Activated CD8-positive, alpha-beta T cell treated with anti-CD3 and anti-CD28 coated beads for 36 hours (primary cell): Measurements from ENCODE around the gene POLH. TPM values are rescaled to one million over a fixed set of nuclear protein-coding genes. Genes with fewer than 3 reads are reported as not detected.
"Not testable (repeated sequence)": the region's sequence is repeated elsewhere in the genome, so short reads cannot be mapped to it uniquely, and the experiment has no call there.

ENCODE experiments used
- ATAC-seq: fragments of 200-7000 bp; cut with Tn5 transposase; one replicate; pipeline ENCODE4 v1.10.0; 2021; ENCODE audit warnings: mild to moderate bottlenecking, moderate library complexity
- CTCF ChIA-PET: fragments of 350-600 bp; sonication (Branson Sonifier 250); formaldehyde crosslinking; loops from one replicate; lab custom pipeline; 2021; ENCODE audit warnings: antibody characterized with exemption; lab: Charles Lee
- POLR2A ChIA-PET: fragments of 350-600 bp; sonication (Branson Sonifier 250); formaldehyde crosslinking; loops from one replicate; lab custom pipeline; 2021; ENCODE audit warnings: antibody characterized with exemption; lab: Charles Lee
- DNase-seq: peaks from one replicate; pipeline ENCODE4 v3.0.0-alpha.2; 2020
- H3K27ac Mint-ChIP-seq: one replicate; pipeline ENCODE4 v1.8.0; 2021; ENCODE audit warnings: mild to moderate bottlenecking, mixed read lengths
- H3K27me3 Mint-ChIP-seq: one replicate; pipeline ENCODE4 v1.8.0; 2021; ENCODE audit warnings: mixed read lengths
- H3K36me3 Mint-ChIP-seq: one replicate; pipeline ENCODE4 v1.8.0; 2021; ENCODE audit warnings: low read depth, mixed read lengths
- H3K4me1 Mint-ChIP-seq: one replicate; pipeline ENCODE4 v1.8.0; 2021; ENCODE audit warnings: low read depth, mixed read lengths
- H3K4me3 Mint-ChIP-seq: one replicate; pipeline ENCODE4 v1.8.0; 2021; ENCODE audit warnings: mild to moderate bottlenecking, moderate library complexity, mixed read lengths
- H3K9me3 Mint-ChIP-seq: one replicate; pipeline ENCODE4 v1.8.0; 2021; ENCODE audit warnings: mixed read lengths
- intact Hi-C: fragments of 100-400 bp; cut with micrococcal nuclease; formaldehyde crosslinking; loops from one replicate; pipeline ENCODE4 v1.10.0; 2022
- total RNA-seq, 2 experiments: library from RNA; stranded (reverse); gene quantifications; one replicate each; pipeline ENCODE4 v1.2.3, GENCODE V29; 2021
- TF ChIP-seq, protein P1 (sequence below): fragments of 200-600 bp; IDR thresholded peaks from one replicate; pipeline ENCODE4 v1.8.0; 2022; ENCODE audit warnings: antibody characterized with exemption, mild to moderate bottlenecking

POLH gene
- total RNA-seq, 2 experiments from 2014 or later: 37.9 to 42.1 TPM

DNA sequence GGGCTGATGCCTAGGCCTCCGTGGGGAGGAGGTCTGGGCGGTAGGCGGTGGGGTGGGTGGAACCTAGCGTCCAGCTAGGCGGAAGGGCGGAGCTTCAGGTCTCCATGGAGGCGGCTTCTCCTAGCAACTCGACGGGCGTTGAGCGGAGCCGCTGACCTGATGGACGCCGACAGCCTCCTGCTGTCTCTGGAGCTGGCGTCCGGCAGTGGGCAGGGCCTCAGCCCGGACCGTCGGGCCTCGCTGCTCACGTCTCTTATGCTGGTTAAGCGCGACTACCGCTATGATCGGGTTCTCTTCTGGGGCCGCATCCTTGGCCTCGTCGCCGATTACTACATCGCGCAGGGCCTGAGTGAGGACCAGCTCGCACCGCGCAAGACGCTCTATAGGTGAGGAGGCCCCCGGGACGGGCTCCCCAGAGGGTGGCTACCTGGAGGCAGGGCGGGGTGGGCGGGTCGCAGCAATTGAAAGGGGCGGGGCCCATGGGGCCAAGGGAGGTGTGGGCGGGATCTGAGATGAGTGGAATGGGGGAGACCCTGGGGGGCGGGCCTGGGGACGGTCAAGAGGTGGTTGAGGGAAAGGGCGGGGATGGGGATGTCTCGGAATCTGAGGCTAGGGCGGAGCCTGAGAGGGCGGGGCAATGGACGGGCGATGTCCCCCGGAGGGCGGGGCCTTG, 69.1 kb downstream of the POLH start, which contains the start of gene RSPH9:
TSS of gene RSPH9 (plus strand) at position 97 of the 673 bp plus-strand sequence. CDS start at position 160, 63 bp downstream.
- H3K9me3 Mint-ChIP-seq: no peaks in the 10 kb centered on the region
- peak within 1 kb of the TSS; percentile 17 for H3K27ac Mint-ChIP-seq
- POLR2A ChIA-PET: interaction anchor here (0.9 to 4.0 kb wide), 4 partner anchors 9 to 24 kb away, joined by 3 to 15 read pairs (median 5); partner anchors contain the start of gene MAD2L1BP
- H3K36me3 Mint-ChIP-seq: peaks cover 12% of the 10 kb centered on the region
- H3K4me1 Mint-ChIP-seq: peaks cover 14% of the 10 kb centered on the region
- TF ChIP-seq, protein P1, sequence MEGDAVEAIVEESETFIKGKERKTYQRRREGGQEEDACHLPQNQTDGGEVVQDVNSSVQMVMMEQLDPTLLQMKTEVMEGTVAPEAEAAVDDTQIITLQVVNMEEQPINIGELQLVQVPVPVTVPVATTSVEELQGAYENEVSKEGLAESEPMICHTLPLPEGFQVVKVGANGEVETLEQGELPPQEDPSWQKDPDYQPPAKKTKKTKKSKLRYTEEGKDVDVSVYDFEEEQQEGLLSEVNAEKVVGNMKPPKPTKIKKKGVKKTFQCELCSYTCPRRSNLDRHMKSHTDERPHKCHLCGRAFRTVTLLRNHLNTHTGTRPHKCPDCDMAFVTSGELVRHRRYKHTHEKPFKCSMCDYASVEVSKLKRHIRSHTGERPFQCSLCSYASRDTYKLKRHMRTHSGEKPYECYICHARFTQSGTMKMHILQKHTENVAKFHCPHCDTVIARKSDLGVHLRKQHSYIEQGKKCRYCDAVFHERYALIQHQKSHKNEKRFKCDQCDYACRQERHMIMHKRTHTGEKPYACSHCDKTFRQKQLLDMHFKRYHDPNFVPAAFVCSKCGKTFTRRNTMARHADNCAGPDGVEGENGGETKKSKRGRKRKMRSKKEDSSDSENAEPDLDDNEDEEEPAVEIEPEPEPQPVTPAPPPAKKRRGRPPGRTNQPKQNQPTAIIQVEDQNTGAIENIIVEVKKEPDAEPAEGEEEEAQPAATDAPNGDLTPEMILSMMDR: no peak
- intact Hi-C loops: no loop called here
- DNase-seq (peak; percentile 84), ATAC-seq (peak; percentile 94)
- peak within 1 kb of the TSS; percentile 71 for H3K4me3 Mint-ChIP-seq
- no peaks in the 10 kb centered on the region for H3K27me3 Mint-ChIP-seq
- CTCF ChIA-PET: interaction anchor here (0.9 to 5.5 kb wide), 5 partner anchors 8 to 434 kb away, joined by 3 to 38 read pairs (median 3); no protein-coding TSS in a partner anchor

DNA sequence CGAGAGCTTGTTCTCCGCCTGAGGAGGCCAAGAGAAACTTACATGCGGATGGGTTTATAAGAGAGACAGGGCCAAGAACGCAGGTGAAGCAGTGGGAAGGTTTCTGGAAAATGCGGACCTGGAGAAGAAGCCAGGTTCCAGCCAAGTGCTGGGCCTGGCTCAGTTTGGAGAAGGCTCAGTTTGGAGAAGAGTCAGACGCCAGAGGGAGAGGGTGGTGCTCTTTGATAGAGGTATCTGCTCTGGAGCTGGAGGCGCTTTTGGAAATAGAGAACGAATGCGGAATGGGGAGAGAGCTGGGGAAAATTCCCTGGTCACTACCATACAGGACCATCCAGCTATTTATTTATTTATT, 69.6 kb downstream of the POLH start:
- POLR2A ChIA-PET: interaction anchor here (0.9 to 4.0 kb wide), 3 partner anchors 10 to 16 kb away, joined by 3 to 15 read pairs (median 5); partner anchors contain the start of gene MAD2L1BP
- CTCF ChIA-PET: interaction anchor here (0.9 to 5.5 kb wide), 5 partner anchors 8 to 434 kb away, joined by 3 to 38 read pairs (median 3); no protein-coding TSS in a partner anchor
- H3K9me3 Mint-ChIP-seq: no peaks in the 10 kb centered on the region
- H3K4me1 Mint-ChIP-seq: peaks cover 10% of the 10 kb centered on the region
- peak overlapping the region; percentile 17 for H3K27ac Mint-ChIP-seq
- intact Hi-C loops: no loop called here
- DNase-seq (no peak), ATAC-seq (peak; percentile 5)
- H3K36me3 Mint-ChIP-seq: peaks cover 7% of the 10 kb centered on the region
- peak overlapping the region; percentile 71 for H3K4me3 Mint-ChIP-seq
- TF ChIP-seq, protein P1: no peak
- H3K27me3 Mint-ChIP-seq: no peaks in the 10 kb centered on the region

DNA sequence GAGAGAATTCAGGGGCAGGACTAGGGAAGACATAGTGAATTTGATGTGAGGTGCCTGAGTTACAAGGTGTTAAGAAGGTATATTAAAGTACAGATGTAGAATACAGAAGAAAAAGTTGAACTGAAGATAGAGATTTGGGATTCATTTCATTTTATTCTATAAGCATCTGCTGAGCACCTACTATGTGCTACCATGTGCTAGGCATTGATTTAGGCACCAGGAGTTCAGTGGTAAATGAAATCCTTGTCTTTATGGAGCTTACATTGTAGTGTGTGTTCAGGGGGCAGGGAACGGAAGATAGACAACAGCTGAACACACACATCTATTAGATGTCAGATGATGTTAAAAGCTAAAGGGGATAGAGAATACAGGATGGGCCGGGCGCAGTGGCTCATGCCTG, 71.6 kb downstream of the POLH start:
- ChIA-PET POLR2A (interaction anchor here (0.7 to 4.0 kb wide), 2 partner anchors 12 to 137 kb away, joined by 3 to 15 read pairs; partner anchors contain the start of gene MAD2L1BP), CTCF (interaction anchor here (1.1 to 5.5 kb wide), 4 partner anchors 11 to 123 kb away, joined by 3 to 38 read pairs (median 4); partner anchors contain the start of genes MAD2L1BP and VEGFA)
- H3K36me3 Mint-ChIP-seq: no peaks in the 10 kb centered on the region
- intact Hi-C loops: no loop called here
- TF ChIP-seq, protein P1: no peak
- no peak for ATAC-seq
- H3K4me1 Mint-ChIP-seq: peaks cover 5% of the 10 kb centered on the region
- H3K4me3 Mint-ChIP-seq: no peak overlapping the region
- no peaks in the 10 kb centered on the region for H3K9me3 Mint-ChIP-seq
- DNase-seq: no peak
- no peak overlapping the region for H3K27ac Mint-ChIP-seq
- no peaks in the 10 kb centered on the region for H3K27me3 Mint-ChIP-seq

DNA sequence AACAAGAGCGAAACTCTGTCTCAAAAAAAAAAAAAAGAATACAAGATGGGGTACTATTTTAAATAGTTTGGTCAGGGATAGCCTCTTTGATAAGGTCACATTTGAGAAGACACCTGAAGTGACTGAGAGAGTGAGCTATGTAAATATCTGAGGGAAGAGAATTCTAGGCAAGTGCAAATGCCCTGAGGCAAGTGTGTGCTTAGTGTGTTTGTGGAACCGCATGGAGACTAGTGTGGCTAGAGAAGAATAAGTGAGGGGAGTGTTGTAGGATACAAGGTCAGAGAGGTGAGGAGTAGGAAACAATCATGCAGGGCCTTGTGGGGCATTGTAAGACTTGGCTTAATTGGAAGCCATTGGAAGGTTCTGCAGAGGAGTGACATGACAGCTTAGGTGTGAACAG, 72.3 kb downstream of the POLH start:
- CTCF ChIA-PET: interaction anchor here (1.6 to 5.5 kb wide), 3 partner anchors 12 to 18 kb away, joined by 3 to 38 read pairs (median 4); partner anchors contain the start of gene MAD2L1BP
- H3K36me3 Mint-ChIP-seq: no peaks in the 10 kb centered on the region
- DNase-seq (no peak), ATAC-seq (no peak)
- H3K4me1 Mint-ChIP-seq: peaks cover 5% of the 10 kb centered on the region
- intact Hi-C loops: no loop called here
- no peak overlapping the region for H3K27ac Mint-ChIP-seq
- POLR2A ChIA-PET: interaction anchor here (4.0 kb wide), 1 partner anchor 12 kb away, joined by 15 read pairs; the partner anchor contains the start of gene MAD2L1BP
- TF ChIP-seq, protein P1: no peak
- no peaks in the 10 kb centered on the region for H3K27me3 Mint-ChIP-seq
- no peaks in the 10 kb centered on the region for H3K9me3 Mint-ChIP-seq
- no peak overlapping the region for H3K4me3 Mint-ChIP-seq

DNA sequence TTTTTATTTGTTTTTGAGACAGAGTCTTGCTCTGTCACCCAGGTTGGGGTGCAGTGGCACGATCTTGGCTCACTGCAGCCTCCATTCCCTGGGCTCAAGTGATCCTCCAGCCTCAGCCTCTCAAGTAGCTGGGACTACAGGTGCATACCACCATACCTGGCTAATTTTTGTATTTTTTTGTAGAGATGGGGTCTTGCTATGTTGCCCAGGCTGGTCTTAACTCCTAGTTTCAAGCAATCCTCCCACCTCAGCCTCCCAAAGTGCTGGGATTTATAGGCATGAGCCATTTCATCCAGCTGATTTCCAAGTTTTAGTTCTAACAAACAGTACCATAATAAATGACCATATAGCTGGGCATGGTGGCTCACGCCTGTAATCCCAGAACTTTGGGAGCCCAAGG, 76.8 kb downstream of the POLH start:
- intact Hi-C loops: not testable (repeated sequence)

More for the DNA sequence above, 76.8 kb downstream of the POLH start:
- H3K27me3 Mint-ChIP-seq, H3K27ac Mint-ChIP-seq, H3K36me3 Mint-ChIP-seq, DNase-seq, POLR2A ChIA-PET, H3K9me3 Mint-ChIP-seq, H3K4me3 Mint-ChIP-seq, H3K4me1 Mint-ChIP-seq, ATAC-seq: not testable (repeated sequence)
- CTCF ChIA-PET: interaction anchor here (1.0 to 2.1 kb wide), 4 partner anchors 13 to 121 kb away, joined by 3 to 11 read pairs (median 3); no protein-coding TSS in a partner anchor
